ENCODE results near the gene POLA1.
A peak's percentile ranks its signal among the peaks of the same experiment; 100 is the strongest.

The POLA1 gene, protein sequence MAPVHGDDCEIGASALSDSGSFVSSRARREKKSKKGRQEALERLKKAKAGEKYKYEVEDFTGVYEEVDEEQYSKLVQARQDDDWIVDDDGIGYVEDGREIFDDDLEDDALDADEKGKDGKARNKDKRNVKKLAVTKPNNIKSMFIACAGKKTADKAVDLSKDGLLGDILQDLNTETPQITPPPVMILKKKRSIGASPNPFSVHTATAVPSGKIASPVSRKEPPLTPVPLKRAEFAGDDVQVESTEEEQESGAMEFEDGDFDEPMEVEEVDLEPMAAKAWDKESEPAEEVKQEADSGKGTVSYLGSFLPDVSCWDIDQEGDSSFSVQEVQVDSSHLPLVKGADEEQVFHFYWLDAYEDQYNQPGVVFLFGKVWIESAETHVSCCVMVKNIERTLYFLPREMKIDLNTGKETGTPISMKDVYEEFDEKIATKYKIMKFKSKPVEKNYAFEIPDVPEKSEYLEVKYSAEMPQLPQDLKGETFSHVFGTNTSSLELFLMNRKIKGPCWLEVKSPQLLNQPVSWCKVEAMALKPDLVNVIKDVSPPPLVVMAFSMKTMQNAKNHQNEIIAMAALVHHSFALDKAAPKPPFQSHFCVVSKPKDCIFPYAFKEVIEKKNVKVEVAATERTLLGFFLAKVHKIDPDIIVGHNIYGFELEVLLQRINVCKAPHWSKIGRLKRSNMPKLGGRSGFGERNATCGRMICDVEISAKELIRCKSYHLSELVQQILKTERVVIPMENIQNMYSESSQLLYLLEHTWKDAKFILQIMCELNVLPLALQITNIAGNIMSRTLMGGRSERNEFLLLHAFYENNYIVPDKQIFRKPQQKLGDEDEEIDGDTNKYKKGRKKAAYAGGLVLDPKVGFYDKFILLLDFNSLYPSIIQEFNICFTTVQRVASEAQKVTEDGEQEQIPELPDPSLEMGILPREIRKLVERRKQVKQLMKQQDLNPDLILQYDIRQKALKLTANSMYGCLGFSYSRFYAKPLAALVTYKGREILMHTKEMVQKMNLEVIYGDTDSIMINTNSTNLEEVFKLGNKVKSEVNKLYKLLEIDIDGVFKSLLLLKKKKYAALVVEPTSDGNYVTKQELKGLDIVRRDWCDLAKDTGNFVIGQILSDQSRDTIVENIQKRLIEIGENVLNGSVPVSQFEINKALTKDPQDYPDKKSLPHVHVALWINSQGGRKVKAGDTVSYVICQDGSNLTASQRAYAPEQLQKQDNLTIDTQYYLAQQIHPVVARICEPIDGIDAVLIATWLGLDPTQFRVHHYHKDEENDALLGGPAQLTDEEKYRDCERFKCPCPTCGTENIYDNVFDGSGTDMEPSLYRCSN (N-terminal part only)

DNA sequence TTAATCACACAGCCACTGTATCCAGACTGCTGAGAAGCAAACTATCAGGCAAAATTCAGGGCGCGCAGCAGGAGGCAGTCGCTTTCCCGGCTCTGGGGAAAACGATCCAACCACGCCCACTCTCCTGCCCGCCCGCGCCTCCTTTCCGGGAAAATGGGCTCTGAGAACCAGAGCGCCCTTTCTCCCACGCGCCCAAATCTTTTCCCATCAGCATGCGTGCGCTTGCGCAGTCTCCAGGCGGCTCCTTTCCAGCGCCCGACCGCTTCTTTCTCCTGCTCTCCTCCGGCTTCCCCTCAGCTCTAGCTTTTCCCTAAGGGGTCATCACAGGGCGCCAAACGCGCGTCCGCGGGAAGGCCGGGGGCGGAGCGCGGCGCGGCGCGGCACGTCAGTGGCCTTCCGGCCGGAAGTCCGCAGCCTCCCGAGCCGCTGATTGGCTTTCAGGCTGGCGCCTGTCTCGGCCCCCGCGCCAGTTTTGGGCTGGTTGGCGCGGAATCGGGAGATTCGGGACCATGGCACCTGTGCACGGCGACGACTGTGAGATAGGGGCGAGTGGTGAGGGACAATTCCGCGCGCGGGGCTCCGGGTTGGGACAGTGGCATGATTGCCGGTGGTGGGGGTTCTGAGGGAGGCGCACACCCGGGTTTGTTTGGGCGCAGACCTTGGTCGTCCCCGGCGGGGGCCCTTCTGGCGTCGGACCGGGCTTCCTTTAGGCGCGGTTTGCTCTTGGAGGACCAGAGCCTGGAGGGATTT is at the start of gene POLA1:
TSS of gene POLA1 (plus strand) at position 466 of the 750 bp plus-strand sequence. CDS start at position 510, 44 bp downstream.
- H3K27ac ChIP-seq = peak within 1 kb of the TSS; percentile 66
- no peaks in the 10 kb centered on the region for H3K36me3 ChIP-seq (ENCODE audit: control insufficient read depth, insufficient read depth, low read length)
- no peaks in the 10 kb centered on the region for H3K9me3 ChIP-seq (ENCODE audit: control insufficient read depth, low read length)
- no peaks in the 10 kb centered on the region for H3K79me2 ChIP-seq
- H3K4me2 ChIP-seq (ENCODE audit: low read length) = peak within 1 kb of the TSS; percentile 72
- H2AFZ ChIP-seq = peak within 1 kb of the TSS; percentile 81
- H3K9ac ChIP-seq = no peak within 1 kb of the TSS
- H3K4me3 ChIP-seq (ENCODE audit: low read depth, low read length) = peak within 1 kb of the TSS; percentile 73
- no peaks in the 10 kb centered on the region for H3K27me3 ChIP-seq (ENCODE audit: control insufficient read depth, insufficient read depth, low read length)
- no peaks in the 10 kb centered on the region for H3K4me1 ChIP-seq
- TF ChIP-seq, protein P1, sequence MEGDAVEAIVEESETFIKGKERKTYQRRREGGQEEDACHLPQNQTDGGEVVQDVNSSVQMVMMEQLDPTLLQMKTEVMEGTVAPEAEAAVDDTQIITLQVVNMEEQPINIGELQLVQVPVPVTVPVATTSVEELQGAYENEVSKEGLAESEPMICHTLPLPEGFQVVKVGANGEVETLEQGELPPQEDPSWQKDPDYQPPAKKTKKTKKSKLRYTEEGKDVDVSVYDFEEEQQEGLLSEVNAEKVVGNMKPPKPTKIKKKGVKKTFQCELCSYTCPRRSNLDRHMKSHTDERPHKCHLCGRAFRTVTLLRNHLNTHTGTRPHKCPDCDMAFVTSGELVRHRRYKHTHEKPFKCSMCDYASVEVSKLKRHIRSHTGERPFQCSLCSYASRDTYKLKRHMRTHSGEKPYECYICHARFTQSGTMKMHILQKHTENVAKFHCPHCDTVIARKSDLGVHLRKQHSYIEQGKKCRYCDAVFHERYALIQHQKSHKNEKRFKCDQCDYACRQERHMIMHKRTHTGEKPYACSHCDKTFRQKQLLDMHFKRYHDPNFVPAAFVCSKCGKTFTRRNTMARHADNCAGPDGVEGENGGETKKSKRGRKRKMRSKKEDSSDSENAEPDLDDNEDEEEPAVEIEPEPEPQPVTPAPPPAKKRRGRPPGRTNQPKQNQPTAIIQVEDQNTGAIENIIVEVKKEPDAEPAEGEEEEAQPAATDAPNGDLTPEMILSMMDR (IDR thresholded peaks at IDR 0.05) = peak; percentile 20

DNA sequence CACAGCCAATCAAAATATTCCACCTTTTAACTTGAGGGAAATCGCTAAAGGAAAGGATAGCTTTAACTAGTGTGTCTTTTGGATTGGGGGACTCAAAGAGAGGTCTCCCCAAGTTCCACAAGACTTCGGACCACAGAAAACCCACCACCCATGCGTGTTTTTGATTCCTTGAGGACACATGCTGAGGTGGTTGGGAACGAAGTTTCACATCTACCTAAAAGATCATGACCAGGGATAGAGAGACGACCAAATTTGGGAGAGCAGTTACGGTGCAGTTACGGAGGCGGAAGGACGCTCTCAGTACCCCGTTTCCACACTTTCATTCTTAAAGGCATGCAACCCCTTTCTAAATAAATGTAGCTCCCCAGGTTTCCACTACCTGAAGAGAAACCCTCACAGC is 47.7 kb upstream of the POLA1 start:
- no peak overlapping the region for H3K27ac ChIP-seq
- H3K4me2 ChIP-seq (ENCODE audit: low read length) = no peak overlapping the region
- H3K4me3 ChIP-seq (ENCODE audit: low read depth, low read length) = no peak overlapping the region
- no peaks in the 10 kb centered on the region for H3K4me1 ChIP-seq
- TF ChIP-seq, protein P1 (IDR thresholded peaks at IDR 0.05) = no peak
- H3K9ac ChIP-seq = no peak overlapping the region
- H3K79me2 ChIP-seq = no peaks in the 10 kb centered on the region
- no peaks in the 10 kb centered on the region for H3K9me3 ChIP-seq (ENCODE audit: control insufficient read depth, low read length)
- H3K27me3 ChIP-seq (ENCODE audit: control insufficient read depth, insufficient read depth, low read length) = no peaks in the 10 kb centered on the region
- no peak overlapping the region for H2AFZ ChIP-seq
- no peaks in the 10 kb centered on the region for H3K36me3 ChIP-seq (ENCODE audit: control insufficient read depth, insufficient read depth, low read length)

DNA sequence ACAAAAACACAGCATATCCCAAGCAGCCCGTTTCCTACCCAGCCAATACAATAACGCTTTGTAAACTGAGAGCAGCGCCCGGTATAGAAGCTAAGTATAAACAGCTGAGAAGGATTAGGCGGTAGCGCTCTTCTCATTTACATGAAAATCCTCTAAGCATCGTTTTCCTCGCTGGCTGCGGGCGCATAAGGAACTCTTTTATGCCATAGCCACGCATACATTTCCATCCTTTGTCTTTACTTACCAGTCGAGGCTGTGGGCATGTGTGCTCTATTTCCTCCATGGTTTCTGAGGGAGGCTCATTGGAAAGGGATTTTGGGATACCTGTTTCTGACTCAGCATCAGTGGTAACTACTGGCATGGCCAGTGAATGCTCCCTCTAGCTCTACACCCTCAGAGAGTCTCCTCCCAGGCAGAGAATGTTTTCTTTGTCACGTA is 47.0 kb upstream of the POLA1 start:
- Histone ChIP-seq H3K36me3 (ENCODE audit: control insufficient read depth, insufficient read depth, low read length) (no peaks in the 10 kb centered on the region), H3K4me2 (ENCODE audit: low read length) (peak overlapping the region; percentile 6), H3K27ac (no peak overlapping the region), H3K4me3 (ENCODE audit: low read depth, low read length) (no peak overlapping the region), H3K79me2 (no peaks in the 10 kb centered on the region), H3K9ac (no peak overlapping the region), H2AFZ (peak overlapping the region; percentile 36), H3K4me1 (no peaks in the 10 kb centered on the region), H3K9me3 (ENCODE audit: control insufficient read depth, low read length) (no peaks in the 10 kb centered on the region), H3K27me3 (ENCODE audit: control insufficient read depth, insufficient read depth, low read length) (no peaks in the 10 kb centered on the region)
- TF ChIP-seq, protein P1 (IDR thresholded peaks at IDR 0.05) = no peak

Data from parathyroid adenoma (tissue), 2 donors.